NCI-H2196 treated with DMSO at 0.1 percent for 48 hours (cell line): Measurements from ENCODE around the gene CABP2.
"Not testable (repeated sequence)": the region's sequence is repeated elsewhere in the genome, so short reads cannot be mapped to it uniquely, and the experiment has no call there.

Source experiments
- DNase-seq: peaks from one replicate; lab custom pipeline; 2025; ENCODE audit not compliant: unreplicated experiment; lab: John Stamatoyannopoulos, UW

CABP2 gene

GRCh38 chr11:67539550-67539949 lies 16.3 kb upstream of the CABP2 start:
- DNase-seq: no peak

- DNase-seq: no peak
These were observed 15.7 kb upstream of the CABP2 start for GRCh38 chr11:67538823-67539505.

GRCh38 chr11:67538306-67538705 lies 15.1 kb upstream of the CABP2 start:
- no peak for DNase-seq

GRCh38 chr11:67535561-67535960 lies 12.3 kb upstream of the CABP2 start:
- no peak for DNase-seq

- no peak for DNase-seq
These were observed 10.9 kb upstream of the CABP2 start for GRCh38 chr11:67534070-67534679.

- DNase-seq: no peak
These were observed 9.6 kb upstream of the CABP2 start for GRCh38 chr11:67532889-67533288.

GRCh38 chr11:67530282-67530592 lies 7.0 kb upstream of the CABP2 start:
- DNase-seq: no peak

- DNase-seq: no peak
These were observed 5.1 kb upstream of the CABP2 start for GRCh38 chr11:67528376-67528775.

- no peak for DNase-seq
These were observed 2.2 kb upstream of the CABP2 start for GRCh38 chr11:67525275-67525976.

GRCh38 chr11:67524480-67524808 lies 1.2 kb upstream of the CABP2 start:
- no peak for DNase-seq

- no peak for DNase-seq
These were observed 572 bp upstream of the CABP2 start for GRCh38 chr11:67523556-67524479.

- no peak for DNase-seq
These were observed 908 bp downstream of the CABP2 start for GRCh38 chr11:67522338-67522737.

- no peak for DNase-seq
These were observed 1.3 kb downstream of the CABP2 start for GRCh38 chr11:67521924-67522323.

GRCh38 chr11:67520856-67521824 lies 2.1 kb downstream of the CABP2 start:
- no peak for DNase-seq

GRCh38 chr11:67519726-67520125 lies 3.5 kb downstream of the CABP2 start:
- no peak for DNase-seq

- no peak for DNase-seq
These were observed 5.3 kb downstream of the CABP2 start for GRCh38 chr11:67517784-67518552.

GRCh38 chr11:67516806-67517205 lies 6.4 kb downstream of the CABP2 start:
- DNase-seq: no peak

- no peak for DNase-seq
These were observed 9.1 kb downstream of the CABP2 start for GRCh38 chr11:67514116-67514515.

GRCh38 chr11:67511558-67511957 lies 11.7 kb downstream of the CABP2 start:
- DNase-seq: not testable (repeated sequence)

GRCh38 chr11:67510023-67510345 lies 13.3 kb downstream of the CABP2 start:
- no peak for DNase-seq
